HuH-7 (cell line): ENCODE data around the gene SSTR4.
"Not testable (repeated sequence)": the region's sequence is repeated elsewhere in the genome, so short reads cannot be mapped to it uniquely, and the experiment has no call there.

Source experiments
- DNase-seq: peaks from one replicate; pipeline ENCODE4 v3.0.0; 2011; ENCODE audit warnings: low spot score

The SSTR4 gene

GRCh38 chr20:23018432-23018831 is 16.7 kb upstream of the SSTR4 start:
- no peak for DNase-seq

- no peak for DNase-seq
These were observed 16.2 kb upstream of the SSTR4 start for GRCh38 chr20:23018941-23019340.

GRCh38 chr20:23019403-23019802 is 15.7 kb upstream of the SSTR4 start:
- no peak for DNase-seq

- no peak for DNase-seq
These were observed 14.7 kb upstream of the SSTR4 start for GRCh38 chr20:23020230-23021018.

GRCh38 chr20:23021541-23021940 is 13.6 kb upstream of the SSTR4 start:
- no peak for DNase-seq

GRCh38 chr20:23021951-23022350 is 13.2 kb upstream of the SSTR4 start:
- no peak for DNase-seq

- DNase-seq = no peak
These were observed 12.3 kb upstream of the SSTR4 start for GRCh38 chr20:23022849-23023248.

- DNase-seq = no peak
These were observed 11.4 kb upstream of the SSTR4 start for GRCh38 chr20:23023621-23024177.

GRCh38 chr20:23024701-23025100 is 10.4 kb upstream of the SSTR4 start:
- no peak for DNase-seq

GRCh38 chr20:23025503-23025902 is 9.6 kb upstream of the SSTR4 start:
- DNase-seq = not testable (repeated sequence)

- DNase-seq = no peak
These were observed 7.4 kb upstream of the SSTR4 start for GRCh38 chr20:23027721-23028120.

GRCh38 chr20:23028392-23028791 is 6.7 kb upstream of the SSTR4 start:
- DNase-seq = no peak

GRCh38 chr20:23029324-23029723 is 5.8 kb upstream of the SSTR4 start:
- DNase-seq = no peak

GRCh38 chr20:23031346-23031745 is 3.8 kb upstream of the SSTR4 start:
- DNase-seq = no peak

GRCh38 chr20:23032056-23032749 is 2.9 kb upstream of the SSTR4 start:
- no peak for DNase-seq

GRCh38 chr20:23032750-23033078 is 2.4 kb upstream of the SSTR4 start:
- no peak for DNase-seq

GRCh38 chr20:23033918-23034317 is 1.2 kb upstream of the SSTR4 start:
- DNase-seq = no peak

GRCh38 chr20:23035731-23036130 is 619 bp downstream of the SSTR4 start:
- no peak for DNase-seq

- DNase-seq = no peak
These were observed 1.3 kb downstream of the SSTR4 start for GRCh38 chr20:23036371-23036770.

- no peak for DNase-seq
These were observed 1.9 kb downstream of the SSTR4 start for GRCh38 chr20:23037017-23037481.

GRCh38 chr20:23039136-23039875 is 4.2 kb downstream of the SSTR4 start:
- DNase-seq = no peak

- no peak for DNase-seq
These were observed 4.9 kb downstream of the SSTR4 start for GRCh38 chr20:23039885-23040508.
